GM12878 (cell line): ENCODE measurements around the gene GON4L. TPM values are rescaled to one million over a fixed set of nuclear protein-coding genes. Genes with fewer than 3 reads are reported as not detected.

Experiments
- ATAC-seq: fragments of 200-7000 bp; cut with Tn5 transposase; 3 replicates; pipeline ENCODE4 v1.9.1; 2020; ENCODE audit warnings: mild to moderate bottlenecking, moderate library complexity
- BruUV-seq: library from RNA; stranded (reverse); fragments of 400-500 nt; replicated peaks from 2 replicates; lab custom pipeline; 2021; lab: Mats Ljungman, UMichigan
- CTCF ChIA-PET: fragments of 300-600 bp; sonication (Branson Sonifier 250); formaldehyde crosslinking; extraction: SDS; loops from one replicate; lab custom pipeline; 2021; ENCODE audit warnings: inconsistent platforms; lab: Yijun Ruan, JAX
- POLR2A ChIA-PET: fragments of 350-600 bp; formaldehyde crosslinking; extraction: SDS; loops from one replicate; lab custom pipeline; 2021; ENCODE audit warnings: inconsistent platforms; lab: Charles Lee
- RAD21 ChIA-PET: fragments of 300-600 bp; sonication (Branson Sonifier 250); formaldehyde crosslinking; loops from one replicate; lab custom pipeline; 2023; ENCODE audit warnings: antibody characterized with exemption; ENCODE audit not compliant: unreplicated experiment; lab: Charles Lee
- SMC1A ChIA-PET: fragments of 300-600 bp; sonication (Branson Sonifier 250); formaldehyde crosslinking; loops from one replicate; lab custom pipeline; 2023; ENCODE audit not compliant: unreplicated experiment, uncharacterized antibody; lab: Charles Lee
- DNase-seq: peaks from one replicate; pipeline ENCODE4 v3.0.0-alpha.2; 2011; ENCODE audit warnings: low read depth, low spot score
- FAIRE-seq: peaks from 3 replicates; lab custom pipeline; 2011; peaks lifted over from hg19 to GRCh38; lab: Jason Lieb, UNC
- H2AFZ ChIP-seq: 2 replicates; pipeline ENCODE4 v1.6.0; 2011; ENCODE audit warnings: low read depth, low read length, control low read depth; ENCODE audit not compliant: control insufficient read depth
- H3K27ac ChIP-seq: 2 replicates; pipeline ENCODE4 v1.5.1; 2011; ENCODE audit warnings: control low read depth; ENCODE audit not compliant: control insufficient read depth, insufficient read depth
- H3K27me3 ChIP-seq, 2 experiments: replicated peaks in 1 of 2; 2 replicates each; pipeline versions ENCODE4 v1.6.0 to v1.6.1; 2011; ENCODE audit warnings: low read length in 1 of 2; ENCODE audit not compliant: control insufficient read depth in 2 of 2, insufficient read depth in 2 of 2
- H3K36me3 ChIP-seq, 2 experiments: 2 replicates each; pipeline ENCODE4 v1.5.1; 2011; ENCODE audit warnings: low read length in 1 of 2; ENCODE audit not compliant: control insufficient read depth in 2 of 2, insufficient read depth in 2 of 2
- H3K4me1 ChIP-seq: 2 replicates; pipeline ENCODE4 v1.6.1; 2011; ENCODE audit warnings: mild to moderate bottlenecking, low read length, moderate library complexity, mixed read lengths; ENCODE audit not compliant: control insufficient read depth, insufficient read depth
- H3K4me2 ChIP-seq: 2 replicates; pipeline ENCODE4 v1.6.0; 2011; ENCODE audit warnings: control low read depth; ENCODE audit not compliant: control insufficient read depth, insufficient read depth
- H3K4me3 ChIP-seq: fragments of 200-600 bp; sonication (generic); 2 replicates; pipeline ENCODE4 v1.5.1; 2016
- H3K79me2 ChIP-seq: 2 replicates; pipeline ENCODE4 v1.6.0; 2011; ENCODE audit warnings: low read length; ENCODE audit not compliant: control insufficient read depth, insufficient read depth
- H3K9ac ChIP-seq: 2 replicates; pipeline ENCODE4 v1.8.0; 2011; ENCODE audit warnings: low read length, control low read depth, mixed read lengths; ENCODE audit not compliant: control insufficient read depth, insufficient read depth
- H3K9me3 ChIP-seq: replicated peaks from 3 replicates; pipeline ENCODE4 v1.5.1; 2011; ENCODE audit warnings: mild to moderate bottlenecking, low read length; ENCODE audit not compliant: control insufficient read depth, insufficient read depth
- H4K20me1 ChIP-seq: 2 replicates; pipeline ENCODE4 v1.6.0; 2011; ENCODE audit not compliant: control insufficient read depth, insufficient read depth
- ATF2 ChIP-seq: IDR thresholded peaks from 2 replicates; pipeline ENCODE4 v1.6.1; 2012; ENCODE audit warnings: low read length, inconsistent platforms
- BACH1 ChIP-seq: fragments of 450-650 bp; IDR thresholded peaks from 2 replicates; pipeline ENCODE4 v1.6.1; 2017; ENCODE audit warnings: mild to moderate bottlenecking, borderline replicate concordance
- CREB1 ChIP-seq: IDR thresholded peaks from 2 replicates; pipeline ENCODE4 v1.6.1; 2012; ENCODE audit warnings: low read depth, mild to moderate bottlenecking, inconsistent platforms
- E2F8 ChIP-seq: fragments of 450-650 bp; IDR thresholded peaks from 2 replicates; pipeline ENCODE4 v1.6.1; 2018; ENCODE audit warnings: mild to moderate bottlenecking, low read depth, moderate library complexity; ENCODE audit not compliant: partially characterized antibody
- EED ChIP-seq: sonication (generic); IDR thresholded peaks from 2 replicates; pipeline ENCODE4 v1.6.1; 2016; ENCODE audit warnings: antibody characterized with exemption, low read depth
- ESRRA ChIP-seq: IDR thresholded peaks from 2 replicates; pipeline ENCODE4 v1.6.1; 2012; ENCODE audit warnings: mild to moderate bottlenecking, low read length, improper control_type of control experiment
- FOS ChIP-seq: IDR thresholded peaks from 3 replicates; pipeline ENCODE4 v1.6.1; 2011; ENCODE audit warnings: borderline replicate concordance; ENCODE audit not compliant: insufficient read length; ENCODE audit errors: extremely low read depth
- HDAC2 ChIP-seq: fragments of 200-600 bp; sonication (generic); IDR thresholded peaks from 2 replicates; pipeline ENCODE4 v1.6.1; 2017
- IKZF2 ChIP-seq, 2 experiments: fragments of 450-650 bp; IDR thresholded peaks; 2 replicates each; pipeline ENCODE4 v1.6.1; 2017; ENCODE audit warnings: mild to moderate bottlenecking in 2 of 2, moderate library complexity in 2 of 2
- JUNB ChIP-seq: IDR thresholded peaks from 2 replicates; pipeline ENCODE4 v1.6.1; 2016; ENCODE audit warnings: antibody characterized with exemption, mild to moderate bottlenecking
- LARP7 ChIP-seq: fragments of 450-650 bp; IDR thresholded peaks from 2 replicates; pipeline ENCODE4 v1.6.1; 2017; ENCODE audit warnings: mild to moderate bottlenecking
- MEF2B ChIP-seq: fragments of 450-650 bp; IDR thresholded peaks from 2 replicates; pipeline ENCODE4 v1.6.1; 2018; ENCODE audit warnings: mild to moderate bottlenecking, moderate library complexity; ENCODE audit not compliant: partially characterized antibody, poor library complexity, severe bottlenecking
- MTA3 ChIP-seq: IDR thresholded peaks from 2 replicates; pipeline ENCODE4 v1.6.1; 2012; ENCODE audit warnings: low read length, inconsistent platforms, borderline replicate concordance
- SP1 ChIP-seq: IDR thresholded peaks from one replicate; pipeline ENCODE4 v1.6.1; 2011; ENCODE audit warnings: low read depth, low read length
- TAF1 ChIP-seq: IDR thresholded peaks from 2 replicates; pipeline ENCODE4 v1.6.1; 2011; ENCODE audit warnings: mild to moderate bottlenecking, low read depth, low read length, borderline replicate concordance
- TCF3 ChIP-seq: IDR thresholded peaks from 2 replicates; pipeline ENCODE4 v1.6.1; 2012; ENCODE audit warnings: low read depth, mild to moderate bottlenecking, low read length, borderline replicate concordance; ENCODE audit not compliant: insufficient read depth
- ZNF24 ChIP-seq: fragments of 450-650 bp; IDR thresholded peaks from 2 replicates; pipeline ENCODE4 v1.6.1; 2017; ENCODE audit warnings: antibody characterized with exemption, mild to moderate bottlenecking
- WGBS: methylation state at CpG from one replicate; pipeline ENCODE4 v1.1.6; 2016; ENCODE audit warnings: low lambda C conversion rate; ENCODE audit not compliant: insufficient replicate concordance, insufficient coverage; ENCODE audit errors: missing lambda C conversion rate; 5-methylcytosine and 5-hydroxymethylcytosine counted together
- in situ Hi-C: fragments of 300-500 bp; cut with MboI; formaldehyde crosslinking; loops from 9 replicates; pipeline ENCODE4 v1.14.3; 2018; ENCODE audit warnings: mixed read lengths
- intact Hi-C: fragments of 100-400 bp; cut with micrococcal nuclease; formaldehyde crosslinking; loops from one replicate; pipeline ENCODE4 v1.14.2; 2022; ENCODE audit not compliant: unreplicated experiment
- polyA plus RNA-seq, 11 experiments: library from polyadenylated mRNA; depleted of rRNA in 4 of 11; unstranded in 6 of 11; stranded (reverse) in 5 of 11; fragments of >200 nt; fragmentation: Nextera tagmentation in 4 of 11; fragmentation: Illumina TruSeq in 1 of 11; extraction: Ambion mirVana in 4 of 11; extraction: Trizol in 1 of 11; gene quantifications; 1 replicate in 1 of 11; 2 replicates in 10 of 11; pipeline versions ENCODE4 v1.2.1 to v1.2.3, GENCODE V29; 2011 to 2016; ENCODE audit warnings: inconsistent platforms in 2 of 11, missing spikeins in 2 of 11, low read depth in 1 of 11
- total RNA-seq, 4 experiments: library from RNA; depleted of rRNA in 3 of 4; stranded (reverse); fragments of >200 nt in 3 of 4; fragmentation: Illumina TruSeq in 1 of 4; extraction: Trizol in 1 of 4; gene quantifications; 2 replicates each; pipeline versions ENCODE4 v1.2.1 to v1.2.3, GENCODE V29; 2013 to 2021

Gene GON4L
- total and polyA plus RNA-seq, 10 of the 15 experiments (the other 5 are each of a cell fraction or from before 2014, with no cell fraction given), result 17.7 to 40.7 (median 28.0) TPM

- H3K4me3 ChIP-seq, result peak overlapping the region; percentile 63
- WGBS, result under 1% methylated on average over 29 of the region's 35 CpGs
- H3K27ac ChIP-seq, result peak overlapping the region; percentile 63
- SMC1A ChIA-PET, result interaction anchor here (0.8 to 6.6 kb wide), 19 partner anchors 13 to 423 kb away, joined by 3 to 29 read pairs (median 4); partner anchors contain the start of genes ARHGEF2, KHDC4, SMG5 and SSR2
- peak overlapping the region; percentile 63 for H3K9ac ChIP-seq
- ATAC-seq (peak; percentile 55), FAIRE-seq (no peak), DNase-seq (no peak)
- no peaks in the 10 kb centered on the region for H4K20me1 ChIP-seq
- in situ Hi-C loops, result no loop called here
- H3K79me2 ChIP-seq, result peaks cover 20% of the 10 kb centered on the region
- peaks cover 15% of the 10 kb centered on the region for H3K4me1 ChIP-seq
- POLR2A ChIA-PET, result interaction anchor here (0.5 to 4.3 kb wide), 20 partner anchors 8 to 1867 kb away, joined by 3 to 22 read pairs (median 6); partner anchors contain the start of genes ARHGEF2, KHDC4 and RIT1
- no peaks in the 10 kb centered on the region for H3K36me3 ChIP-seq
- intact Hi-C loops, result loop anchor here (2.0 to 10.0 kb wide), 3 partner anchors 51 to 195 kb away; partner anchors contain the start of genes LAMTOR2, RIT1 and UBQLN4
- CTCF ChIA-PET, result interaction anchor here (0.8 to 2.7 kb wide), 10 partner anchors 10 to 206 kb away, joined by 3 to 6 read pairs (median 4); partner anchors contain the start of gene KHDC4
- H2AFZ ChIP-seq, result peak overlapping the region; percentile 90
- no peaks in the 10 kb centered on the region for H3K9me3 ChIP-seq
- RAD21 ChIA-PET, result interaction anchor here (0.6 to 2.3 kb wide), 20 partner anchors 9 to 206 kb away, joined by 3 to 17 read pairs (median 4); partner anchors contain the start of genes ARHGEF2 and KHDC4
- BruUV-seq, result no TSS peak
- no peaks in the 10 kb centered on the region for H3K27me3 ChIP-seq
- peak overlapping the region; percentile 90 for H3K4me2 ChIP-seq
- TF ChIP-seq MTA3 (no peak), FOS (no peak), TCF3 (no peak), MEF2B (peak; percentile 72), HDAC2 (no peak), EED (peak; percentile 76), ESRRA (no peak), CREB1 (peak; percentile 65), BACH1 (0 out of 2 replicates have a peak, but pooled peaks have one; percentile 23), IKZF2 (IDR thresholded peaks at IDR 0.05) (peak; percentile 39 to 43; a peak in 2 of 4 replicates), E2F8 (no peak), LARP7 (0 out of 2 replicates have a peak, but pooled peaks have one; percentile 43), ZNF24 (no peak), SP1 (peak; percentile 33), TAF1 (no peak; the same call in 1 of the 2 replicates), ATF2 (peak; percentile 96; the same call in 1 of the 2 replicates), JUNB (peak; percentile 41)
Measured at GRCh38 chr1:155859881-155860871, 3.2 kb upstream of the GON4L start.
